CD14-positive monocyte (primary cell): ENCODE measurements around the gene AP2S1. TPM values are rescaled to one million over a fixed set of nuclear protein-coding genes. Genes with fewer than 3 reads are reported as not detected.

Experiments used
- DNase-seq, 3 donors: peaks; one replicate each; pipeline ENCODE4 v3.0.0-alpha.2; 2011 to 2022
- H2AFZ ChIP-seq: 2 replicates; pipeline ENCODE4 v1.6.0; 2012; ENCODE audit warnings: mild to moderate bottlenecking, low read depth, low read length, inconsistent platforms; ENCODE audit not compliant: insufficient read depth, poor library complexity, severe bottlenecking
- H3K27ac ChIP-seq, 2 donors: 1 replicate in 1 of 2; 2 replicates in 1 of 2; pipeline ENCODE4 v1.5.1; 2012 to 2013; ENCODE audit warnings: low read length in 2 of 2, control low read depth in 1 of 2, inconsistent platforms in 1 of 2, low read depth in 1 of 2, mild to moderate bottlenecking in 1 of 2
- H3K27me3 ChIP-seq, 2 donors: one replicate each; pipeline versions ENCODE4 v1.6.0 to v1.6.1; 2011 to 2013; ENCODE audit warnings: low read length in 2 of 2; ENCODE audit not compliant: control insufficient read depth in 2 of 2, insufficient read depth in 2 of 2
- H3K36me3 ChIP-seq, 2 donors: replicated peaks in 1 of 2; 1 replicate in 1 of 2; 2 replicates in 1 of 2; pipeline versions ENCODE4 v1.5.1 to v1.6.1; 2012 to 2013; ENCODE audit warnings: low read length in 2 of 2, control low read depth in 1 of 2, inconsistent platforms in 1 of 2, mild to moderate bottlenecking in 1 of 2; ENCODE audit not compliant: insufficient read depth in 2 of 2, control insufficient read depth in 1 of 2
- H3K4me1 ChIP-seq, 2 donors: 1 replicate in 1 of 2; 2 replicates in 1 of 2; pipeline versions ENCODE4 v1.5.1 to v1.6.1; 2012 to 2013; ENCODE audit warnings: low read length in 2 of 2, control low read depth in 1 of 2, inconsistent platforms in 1 of 2, mild to moderate bottlenecking in 1 of 2, moderate library complexity in 1 of 2; ENCODE audit not compliant: insufficient read depth in 2 of 2, control insufficient read depth in 1 of 2
- H3K4me2 ChIP-seq: replicated peaks from 2 replicates; pipeline ENCODE3; 2012; ENCODE audit warnings: low read length, moderate library complexity, mild to moderate bottlenecking; ENCODE audit not compliant: poor library complexity, severe bottlenecking; ENCODE audit errors: extremely low read depth
- H3K4me3 ChIP-seq, 3 experiments: fragments of 200-600 bp in 1 of 3; sonication (generic) in 1 of 3; replicated peaks in 1 of 3; 1 replicate in 2 of 3; 2 replicates in 1 of 3; pipeline ENCODE4 v1.5.1; 2011 to 2013; ENCODE audit warnings: low read length in 3 of 3, mild to moderate bottlenecking in 3 of 3, control low read depth in 2 of 3, low read depth in 2 of 3, inconsistent platforms in 1 of 3, moderate library complexity in 1 of 3
- H3K79me2 ChIP-seq: 2 replicates; pipeline ENCODE4 v1.6.0; 2012; ENCODE audit warnings: mild to moderate bottlenecking, control low read depth, inconsistent platforms, low read length, moderate library complexity; ENCODE audit not compliant: insufficient read depth
- H3K9ac ChIP-seq: 2 replicates; pipeline ENCODE4 v1.6.0; 2017; ENCODE audit warnings: low read length, mild to moderate bottlenecking; ENCODE audit not compliant: insufficient read depth, poor library complexity, severe bottlenecking
- H3K9me3 ChIP-seq, 2 donors: replicated peaks in 1 of 2; 1 replicate in 1 of 2; 2 replicates in 1 of 2; pipeline versions ENCODE4 v1.5.1 to v1.6.1; 2012 to 2013; ENCODE audit warnings: low read length in 2 of 2, control low read depth in 1 of 2; ENCODE audit not compliant: control insufficient read depth in 1 of 2, insufficient read depth in 1 of 2
- H4K20me1 ChIP-seq: 2 replicates; pipeline ENCODE4 v1.6.0; 2012; ENCODE audit warnings: mild to moderate bottlenecking, low read length, control low read depth, moderate library complexity; ENCODE audit not compliant: insufficient read depth
- H3K27ac Mint-ChIP-seq, 7 donors: one replicate each; pipeline ENCODE4 v1.8.0; 2020; ENCODE audit warnings: mild to moderate bottlenecking in 7 of 7, mixed read lengths in 7 of 7, moderate library complexity in 6 of 7, inconsistent platforms in 2 of 7
- H3K27me3 Mint-ChIP-seq, 3 donors: one replicate each; pipeline ENCODE4 v1.8.0; 2021 to 2022; ENCODE audit warnings: low read depth in 3 of 3, mild to moderate bottlenecking in 3 of 3, mixed read lengths in 3 of 3, moderate library complexity in 3 of 3, inconsistent platforms in 1 of 3
- H3K36me3 Mint-ChIP-seq, 2 donors: one replicate each; pipeline ENCODE4 v1.8.0; 2020; ENCODE audit warnings: mixed read lengths in 2 of 2, inconsistent platforms in 1 of 2, mild to moderate bottlenecking in 1 of 2
- H3K4me1 Mint-ChIP-seq: one replicate; pipeline ENCODE4 v1.8.0; 2020; ENCODE audit warnings: mild to moderate bottlenecking, mixed read lengths
- H3K4me3 Mint-ChIP-seq, 2 donors: one replicate each; pipeline ENCODE4 v1.8.0; 2020; ENCODE audit warnings: mild to moderate bottlenecking in 2 of 2, mixed read lengths in 2 of 2, moderate library complexity in 1 of 2
- H3K9me3 Mint-ChIP-seq, 7 donors: one replicate each; pipeline ENCODE4 v1.8.0; 2020 to 2022; ENCODE audit warnings: mixed read lengths in 7 of 7, mild to moderate bottlenecking in 6 of 7, moderate library complexity in 6 of 7, inconsistent platforms in 2 of 7
- CTCF ChIP-seq: fragments of 200-600 bp; IDR thresholded peaks from one replicate; pipeline ENCODE4 v1.8.0; 2022; ENCODE audit warnings: antibody characterized with exemption, mild to moderate bottlenecking
- WGBS: methylation state at CpG from one replicate; pipeline ENCODE4 v1.1.5; 2013; ENCODE audit warnings: missing lambda C conversion rate; ENCODE audit not compliant: insufficient coverage; 5-methylcytosine and 5-hydroxymethylcytosine counted together
- intact Hi-C, 2 donors: fragments of 100-400 bp; cut with micrococcal nuclease; formaldehyde crosslinking; loops; one replicate each; pipeline versions ENCODE4 v1.15.0 to v1.15.1; 2023
- polyA plus RNA-seq, 3 donors: library from polyadenylated mRNA; depleted of rRNA in 1 of 3; unstranded in 2 of 3; stranded (reverse) in 1 of 3; fragments of 300-500 nt in 2 of 3; fragments of >200 nt in 1 of 3; fragmentation: Illumina TruSeq in 2 of 3; gene quantifications; 1 replicate in 2 of 3; 2 replicates in 1 of 3; pipeline ENCODE4 v1.2.3, GENCODE V29; 2012 to 2021

Gene AP2S1
- polyA plus RNA-seq, 3 donors = 123 to 194 (median 170) TPM

GRCh38 chr19:46868025-46868802, 17.6 kb upstream of the AP2S1 start:
- Histone ChIP-seq H3K79me2 (peaks cover 99% of the 10 kb centered on the region), H3K4me3 (no peak overlapping the region), H3K4me1 (peaks cover 10 to 16% of the 10 kb centered on the region in 2 donors), H3K27me3 (no peaks in the 10 kb centered on the region), H3K36me3 (no peaks in the 10 kb centered on the region), H2AFZ (no peak overlapping the region), H3K9ac (no peak overlapping the region), H3K4me2 (no peak overlapping the region), H3K9me3 (no peaks in the 10 kb centered on the region), H4K20me1 (peaks cover 76% of the 10 kb centered on the region), H3K27ac (no peak overlapping the region)
- H3K27me3 Mint-ChIP-seq = no peaks in the 10 kb centered on the region
- H3K27ac Mint-ChIP-seq = peak overlapping the region in 1 of 7 donors; percentile 15
- intact Hi-C loops = loop anchor here in 1 of 2 donors (10.0 kb wide), 1 partner anchor 117 kb away; no protein-coding TSS in a partner anchor
- no peak overlapping the region for H3K4me3 Mint-ChIP-seq
- no peak for DNase-seq
- H3K4me1 Mint-ChIP-seq = peaks cover 20% of the 10 kb centered on the region
- no peak for TF ChIP-seq CTCF
- H3K36me3 Mint-ChIP-seq = peaks cover 4 to 7% of the 10 kb centered on the region in 2 donors
- WGBS = 100% methylated on average over 2 of the region's 4 CpGs
- peaks cover 0 to 4% (median 0%) of the 10 kb centered on the region in 7 donors for H3K9me3 Mint-ChIP-seq

DNA sequence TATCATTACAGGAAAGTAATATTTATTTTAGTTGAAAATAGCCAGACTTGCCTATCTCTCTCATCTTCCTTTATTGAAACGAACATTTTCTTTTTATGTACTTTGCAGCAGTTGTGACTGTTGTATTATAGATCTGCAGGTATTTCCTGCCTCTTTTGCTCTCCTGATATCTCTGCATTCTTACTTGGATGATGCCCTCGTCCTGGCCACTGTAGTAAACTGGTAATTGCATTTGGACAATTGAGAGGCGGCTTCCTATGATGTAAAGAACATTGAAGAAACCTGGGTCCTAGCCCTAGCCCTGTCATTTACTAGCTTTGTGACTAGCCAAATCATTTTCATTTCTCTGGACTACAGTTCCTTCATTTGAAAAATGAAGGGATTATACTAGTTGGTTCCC, 16.5 kb upstream of the AP2S1 start:
- H3K27ac Mint-ChIP-seq = no peak overlapping the region

More for the DNA sequence above, 16.5 kb upstream of the AP2S1 start:
- DNase-seq = no peak
- Histone ChIP-seq H3K4me2 (no peak overlapping the region), H3K79me2 (peaks cover 99% of the 10 kb centered on the region), H3K27ac (no peak overlapping the region), H3K9ac (no peak overlapping the region), H3K4me1 (peaks cover 21 to 27% of the 10 kb centered on the region in 2 donors), H3K9me3 (no peaks in the 10 kb centered on the region), H4K20me1 (peaks cover 86% of the 10 kb centered on the region), H3K4me3 (no peak overlapping the region), H3K36me3 (no peaks in the 10 kb centered on the region), H3K27me3 (no peaks in the 10 kb centered on the region), H2AFZ (no peak overlapping the region)
- WGBS = no CpG with 5 or more reads among the region's 3 CpGs
- Mint-ChIP-seq H3K36me3 (peaks cover 4 to 7% of the 10 kb centered on the region in 2 donors), H3K9me3 (peaks cover 0 to 4% (median 0%) of the 10 kb centered on the region in 7 donors), H3K4me1 (peaks cover 20% of the 10 kb centered on the region), H3K4me3 (no peak overlapping the region), H3K27me3 (no peaks in the 10 kb centered on the region)
- intact Hi-C loops = loop anchor here in 1 of 2 donors (10.0 kb wide), 1 partner anchor 118 kb away; no protein-coding TSS in a partner anchor
- no peak for TF ChIP-seq CTCF
